Stimulated activated CD8-positive, alpha-beta memory T cell treated with anti-CD3 and anti-CD28 coated beads, Interleukin-7, amount 100 ng/mL, for 48 hours (primary cell): ENCODE data around the gene TNIK.
"Not testable (repeated sequence)": the region's sequence is repeated elsewhere in the genome, so short reads cannot be mapped to it uniquely, and the experiment has no call there.

Experiments
- DNase-seq, 2 donors: peaks; one replicate each; pipeline ENCODE4 v3.0.0-alpha.2; 2020; ENCODE audit warnings: low read depth in 1 of 2; ENCODE audit errors: extremely low read depth in 1 of 2

The TNIK gene

GRCh38 chr3:171290680-171291079, 169.5 kb downstream of the TNIK start:
- no peak for DNase-seq

GRCh38 chr3:171289291-171289690, 170.9 kb downstream of the TNIK start:
- no peak for DNase-seq

- DNase-seq, result not testable (repeated sequence)
These were observed 172.4 kb downstream of the TNIK start for GRCh38 chr3:171287761-171288160.

- DNase-seq, result no peak
These were observed 173.5 kb downstream of the TNIK start for GRCh38 chr3:171286580-171287249.

- no peak for DNase-seq
These were observed 174.9 kb downstream of the TNIK start for GRCh38 chr3:171285287-171285686.

GRCh38 chr3:171284308-171285075, 175.7 kb downstream of the TNIK start:
- DNase-seq, result no peak

GRCh38 chr3:171283848-171284222, 176.4 kb downstream of the TNIK start:
- no peak for DNase-seq

- no peak for DNase-seq
These were observed 176.9 kb downstream of the TNIK start for GRCh38 chr3:171283183-171283847.

- DNase-seq, result no peak
These were observed 178.2 kb downstream of the TNIK start for GRCh38 chr3:171282041-171282440.

GRCh38 chr3:171281256-171281992, 178.8 kb downstream of the TNIK start:
- DNase-seq, result no peak

- DNase-seq, result no peak
These were observed 180.2 kb downstream of the TNIK start for GRCh38 chr3:171279972-171280371.

- no peak for DNase-seq
These were observed 182.0 kb downstream of the TNIK start for GRCh38 chr3:171278299-171278590.

GRCh38 chr3:171277456-171278298, 182.5 kb downstream of the TNIK start:
- no peak for DNase-seq

- no peak for DNase-seq
These were observed 183.3 kb downstream of the TNIK start for GRCh38 chr3:171276923-171277322.

- no peak for DNase-seq
These were observed 186.0 kb downstream of the TNIK start for GRCh38 chr3:171274222-171274621.

- DNase-seq, result no peak
These were observed 189.7 kb downstream of the TNIK start for GRCh38 chr3:171270541-171270940.

- no peak for DNase-seq
These were observed 190.7 kb downstream of the TNIK start for GRCh38 chr3:171269542-171269941.

- no peak for DNase-seq
These were observed 191.5 kb downstream of the TNIK start for GRCh38 chr3:171268677-171269076.

GRCh38 chr3:171267104-171267503, 193.1 kb downstream of the TNIK start:
- no peak for DNase-seq

- no peak for DNase-seq
These were observed 193.5 kb downstream of the TNIK start for GRCh38 chr3:171266740-171267073.
